Subcutaneous abdominal adipose tissue (tissue), 5 donors: Measurements from ENCODE around the gene ACADM.
A peak's percentile ranks its signal among the peaks of the same experiment; 100 is the strongest.
"Not testable (repeated sequence)": the region's sequence is repeated elsewhere in the genome, so short reads cannot be mapped to it uniquely, and the experiment has no call there.

Source experiments
- H3K27ac ChIP-seq: one replicate; pipeline ENCODE4 v1.7.0; 2013; ENCODE audit warnings: low read depth, mild to moderate bottlenecking, inconsistent platforms, low read length, moderate library complexity
- H3K27me3 ChIP-seq, 5 donors: one replicate each; pipeline ENCODE4 v1.7.0; 2013; ENCODE audit warnings: low read length in 5 of 5, inconsistent platforms in 1 of 5; ENCODE audit not compliant: control insufficient read depth in 5 of 5, insufficient read depth in 4 of 5
- H3K36me3 ChIP-seq, 5 donors: one replicate each; pipeline ENCODE4 v1.7.0; 2013; ENCODE audit warnings: low read length in 5 of 5; ENCODE audit not compliant: control insufficient read depth in 5 of 5, insufficient read depth in 5 of 5
- H3K4me1 ChIP-seq, 5 donors: one replicate each; pipeline ENCODE4 v1.7.0; 2013; ENCODE audit warnings: low read length in 5 of 5, mild to moderate bottlenecking in 3 of 5, moderate library complexity in 1 of 5; ENCODE audit not compliant: control insufficient read depth in 5 of 5, insufficient read depth in 5 of 5
- H3K4me3 ChIP-seq, 5 donors: one replicate each; pipeline ENCODE4 v1.7.0; 2013; ENCODE audit warnings: low read length in 5 of 5, low read depth in 1 of 5
- H3K9ac ChIP-seq, 5 donors: one replicate each; pipeline ENCODE4 v1.7.0; 2013; ENCODE audit warnings: low read length in 5 of 5, mild to moderate bottlenecking in 4 of 5, moderate library complexity in 3 of 5
- H3K9me3 ChIP-seq, 5 donors: one replicate each; pipeline ENCODE4 v1.7.0; 2013; ENCODE audit warnings: low read length in 5 of 5; ENCODE audit not compliant: control insufficient read depth in 5 of 5
- donor health status: healthy.
- donor health status: healthy.
- donor health status: healthy.
- donor health status: healthy.
- donor health status: healthy.

Gene ACADM

GRCh38 chr1:75765697-75766355 is 41.3 kb downstream of the ACADM start:
- Histone ChIP-seq H3K27ac (no peak overlapping the region), H3K36me3 (peaks cover 3 to 25% (median 8%) of the 10 kb centered on the region in 5 donors), H3K27me3 (no peaks in the 10 kb centered on the region), H3K4me1 (no peaks in the 10 kb centered on the region), H3K4me3 (no peak overlapping the region), H3K9ac (no peak overlapping the region), H3K9me3 (no peaks in the 10 kb centered on the region)

GRCh38 chr1:75768016-75768415 is 43.5 kb downstream of the ACADM start:
- H3K4me3 ChIP-seq = no peak overlapping the region
- peaks cover 0 to 8% (median 4%) of the 10 kb centered on the region in 5 donors for H3K36me3 ChIP-seq
- H3K27me3 ChIP-seq = no peaks in the 10 kb centered on the region
- H3K9ac ChIP-seq = no peak overlapping the region
- H3K27ac ChIP-seq = no peak overlapping the region
- H3K4me1 ChIP-seq = no peaks in the 10 kb centered on the region
- H3K9me3 ChIP-seq = no peaks in the 10 kb centered on the region

GRCh38 chr1:75770761-75771160 is 46.3 kb downstream of the ACADM start:
- Histone ChIP-seq H3K27me3 (no peaks in the 10 kb centered on the region), H3K27ac (no peak overlapping the region), H3K4me1 (no peaks in the 10 kb centered on the region), H3K9ac (no peak overlapping the region), H3K9me3 (no peaks in the 10 kb centered on the region), H3K4me3 (no peak overlapping the region), H3K36me3 (peaks cover 0 to 2% (median 0%) of the 10 kb centered on the region in 5 donors)

GRCh38 chr1:75771978-75772377 is 47.5 kb downstream of the ACADM start:
- Histone ChIP-seq H3K27me3 (no peaks in the 10 kb centered on the region), H3K9ac (no peak overlapping the region), H3K4me1 (no peaks in the 10 kb centered on the region), H3K27ac (no peak overlapping the region), H3K9me3 (no peaks in the 10 kb centered on the region), H3K36me3 (no peaks in the 10 kb centered on the region), H3K4me3 (no peak overlapping the region)

GRCh38 chr1:75777812-75778211 is 53.3 kb downstream of the ACADM start:
- H3K27me3 ChIP-seq, H3K9ac ChIP-seq, H3K27ac ChIP-seq, H3K9me3 ChIP-seq, H3K4me3 ChIP-seq, H3K36me3 ChIP-seq, H3K4me1 ChIP-seq: not testable (repeated sequence)

- not testable (repeated sequence) for H3K27me3 ChIP-seq, H3K9me3 ChIP-seq, H3K27ac ChIP-seq, H3K4me1 ChIP-seq, H3K4me3 ChIP-seq, H3K36me3 ChIP-seq, H3K9ac ChIP-seq
Measured at GRCh38 chr1:75778694-75779093, 54.2 kb downstream of the ACADM start.

- H3K27ac ChIP-seq, H3K4me3 ChIP-seq, H3K9ac ChIP-seq, H3K27me3 ChIP-seq, H3K4me1 ChIP-seq, H3K36me3 ChIP-seq, H3K9me3 ChIP-seq: not testable (repeated sequence)
Measured at GRCh38 chr1:75780183-75780582, 55.7 kb downstream of the ACADM start.

GRCh38 chr1:75783920-75784319 is 59.4 kb downstream of the ACADM start:
- not testable (repeated sequence) for H3K4me3 ChIP-seq, H3K9me3 ChIP-seq, H3K36me3 ChIP-seq, H3K27me3 ChIP-seq, H3K27ac ChIP-seq, H3K9ac ChIP-seq
- H3K4me1 ChIP-seq = peaks cover 7 to 31% (median 30%) of the 10 kb centered on the region in 5 donors

- Histone ChIP-seq H3K27ac (peak overlapping the region; percentile 92), H3K4me3 (peak overlapping the region; percentile 75 to 100 (median 99)), H3K4me1 (peaks cover 10 to 46% (median 40%) of the 10 kb centered on the region in 5 donors), H3K27me3 (no peaks in the 10 kb centered on the region), H3K36me3 (peaks cover 6 to 14% (median 12%) of the 10 kb centered on the region in 5 donors), H3K9ac (peak overlapping the region; percentile 85 to 98 (median 91)), H3K9me3 (no peaks in the 10 kb centered on the region)
Measured at GRCh38 chr1:75785320-75785982, 60.9 kb downstream of the ACADM start.

GRCh38 chr1:75785983-75786853 is 61.7 kb downstream of the ACADM start, which contains the start of gene RABGGTB:
TSS of gene RABGGTB (plus strand) at chr1:75786256. CDS start at chr1:75786272, 16 bp downstream.
- Histone ChIP-seq H3K36me3 (peaks cover 12 to 21% (median 18%) of the 10 kb centered on the region in 5 donors), H3K27ac (peak within 1 kb of the TSS; percentile 92), H3K27me3 (no peaks in the 10 kb centered on the region), H3K4me1 (peaks cover 10 to 52% (median 44%) of the 10 kb centered on the region in 5 donors), H3K4me3 (peak within 1 kb of the TSS; percentile 75 to 100 (median 99)), H3K9me3 (no peaks in the 10 kb centered on the region), H3K9ac (peak within 1 kb of the TSS; percentile 89 to 98 (median 96))
